ENCODE data around the gene AFP. TPM values are rescaled to one million over a fixed set of nuclear protein-coding genes. Genes with fewer than 3 reads are reported as not detected.
A peak's percentile ranks its signal among the peaks of the same experiment; 100 is the strongest.

Gene AFP
- total and polyA plus RNA-seq, 2 of the 13 experiments (the other 11 are each of a cell fraction or from before 2014, with no cell fraction given) = 9,434 to 13,105 TPM

GRCh38 chr4:73419106-73420038 lies 16.6 kb upstream of the AFP start (continued):
- peak; percentile 83; the same call in 1 of the 2 replicates for TF ChIP-seq AFF4 (CRISPR knock-in tag; IDR thresholded peaks at IDR 0.05)
- TF ChIP-seq MTA1 (CRISPR knock-in tag; IDR thresholded peaks at IDR 0.05; ENCODE audit: borderline replicate concordance) = no peak
- TF ChIP-seq ZNF691 (CRISPR knock-in tag; IDR thresholded peaks at IDR 0.05; ENCODE audit: borderline replicate concordance, low read depth) = no peak
- TF ChIP-seq SAP130 (CRISPR knock-in tag; IDR thresholded peaks at IDR 0.05; ENCODE audit: low read depth) = no peak
- TF ChIP-seq NR2F6 (IDR thresholded peaks at IDR 0.05) = no peak
- no peak for TF ChIP-seq NR2F6 (CRISPR knock-in tag; IDR thresholded peaks at IDR 0.05)
- TF ChIP-seq ZNF503 (CRISPR knock-in tag; IDR thresholded peaks at IDR 0.05) = no peak
- TF ChIP-seq ZNF468 (CRISPR knock-in tag; IDR thresholded peaks at IDR 0.05) = no peak
- TF ChIP-seq SMARCC2 (IDR thresholded peaks at IDR 0.05) = no peak
- no peak for TF ChIP-seq MAFG (CRISPR knock-in tag; IDR thresholded peaks at IDR 0.05)
- TF ChIP-seq ZC3H13 (CRISPR knock-in tag; IDR thresholded peaks at IDR 0.05) = no peak
- 0 out of 2 replicates have a peak, but pooled peaks have one; percentile 19 for TF ChIP-seq TMF1 (CRISPR knock-in tag; IDR thresholded peaks at IDR 0.05; ENCODE audit: low read depth)
- TF ChIP-seq HNRNPK (IDR thresholded peaks at IDR 0.05; ENCODE audit: low read depth, low read length, poor library complexity, severe bottlenecking) = no peak
- no peak for TF ChIP-seq PBX2 (CRISPR knock-in tag; IDR thresholded peaks at IDR 0.05)
- peak; percentile 21; the same call in 1 of the 2 replicates for TF ChIP-seq ZNF362 (CRISPR knock-in tag; IDR thresholded peaks at IDR 0.05; ENCODE audit: borderline replicate concordance)
- TF ChIP-seq RBFOX2 (IDR thresholded peaks at IDR 0.05; ENCODE audit: low read depth, low read length) = peak; percentile 70
- TF ChIP-seq ZNF800 (CRISPR knock-in tag; IDR thresholded peaks at IDR 0.05) = no peak
